GM19043 (cell line): ENCODE data around the gene MAGEE2.
"Not testable (repeated sequence)": the region's sequence is repeated elsewhere in the genome, so short reads cannot be mapped to it uniquely, and the experiment has no call there.

Experiments used
- ATAC-seq: cut with Tn5 transposase; IDR thresholded peaks from one replicate; pipeline ENCODE4 v1.9.1; 2021; ENCODE audit warnings: low read depth; ENCODE audit not compliant: unreplicated experiment

The MAGEE2 gene, protein sequence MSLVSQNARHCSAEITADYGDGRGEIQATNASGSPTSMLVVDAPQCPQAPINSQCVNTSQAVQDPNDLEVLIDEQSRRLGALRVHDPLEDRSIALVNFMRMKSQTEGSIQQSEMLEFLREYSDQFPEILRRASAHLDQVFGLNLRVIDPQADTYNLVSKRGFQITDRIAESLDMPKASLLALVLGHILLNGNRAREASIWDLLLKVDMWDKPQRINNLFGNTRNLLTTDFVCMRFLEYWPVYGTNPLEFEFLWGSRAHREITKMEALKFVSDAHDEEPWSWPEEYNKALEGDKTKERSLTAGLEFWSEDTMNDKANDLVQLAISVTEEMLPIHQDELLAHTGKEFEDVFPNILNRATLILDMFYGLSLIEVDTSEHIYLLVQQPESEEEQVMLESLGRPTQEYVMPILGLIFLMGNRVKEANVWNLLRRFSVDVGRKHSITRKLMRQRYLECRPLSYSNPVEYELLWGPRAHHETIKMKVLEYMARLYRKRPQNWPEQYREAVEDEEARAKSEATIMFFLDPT

DNA sequence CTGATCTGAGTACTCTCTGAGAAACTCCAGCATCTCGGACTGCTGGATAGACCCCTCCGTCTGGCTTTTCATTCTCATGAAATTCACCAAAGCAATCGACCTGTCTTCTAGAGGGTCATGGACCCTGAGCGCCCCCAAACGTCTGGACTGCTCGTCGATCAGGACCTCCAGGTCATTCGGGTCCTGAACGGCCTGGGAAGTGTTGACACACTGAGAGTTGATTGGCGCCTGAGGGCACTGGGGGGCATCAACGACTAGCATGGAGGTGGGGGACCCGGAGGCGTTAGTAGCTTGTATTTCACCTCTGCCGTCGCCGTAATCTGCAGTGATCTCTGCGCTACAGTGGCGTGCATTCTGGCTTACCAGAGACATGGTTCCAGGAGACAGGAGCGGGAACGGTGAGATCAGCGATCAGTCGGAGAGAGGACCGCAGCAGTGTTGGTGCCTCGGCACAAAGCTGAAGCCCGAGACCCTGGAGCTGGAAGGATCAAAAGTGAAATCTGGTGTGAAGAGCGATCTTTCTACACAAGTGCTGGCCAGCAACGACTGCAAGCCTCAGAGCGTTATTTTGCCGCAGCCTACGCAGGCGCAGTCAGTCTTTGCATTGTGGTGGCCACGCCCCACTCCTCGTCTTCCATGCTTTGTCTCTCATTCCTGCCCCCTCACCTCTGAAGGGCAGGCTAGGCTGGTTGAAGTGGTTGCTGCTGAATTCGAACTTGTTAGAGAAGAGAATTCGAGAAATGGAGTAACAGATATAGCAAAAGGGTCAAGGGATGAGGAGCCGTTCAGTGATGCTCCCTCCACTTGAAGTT, at the start of gene MAGEE2:
MAGEE2 (minus strand) TSS at position 575 of the 812 bp plus-strand sequence; CDS start at position 372, 203 bp downstream.
- ATAC-seq: no peak

DNA sequence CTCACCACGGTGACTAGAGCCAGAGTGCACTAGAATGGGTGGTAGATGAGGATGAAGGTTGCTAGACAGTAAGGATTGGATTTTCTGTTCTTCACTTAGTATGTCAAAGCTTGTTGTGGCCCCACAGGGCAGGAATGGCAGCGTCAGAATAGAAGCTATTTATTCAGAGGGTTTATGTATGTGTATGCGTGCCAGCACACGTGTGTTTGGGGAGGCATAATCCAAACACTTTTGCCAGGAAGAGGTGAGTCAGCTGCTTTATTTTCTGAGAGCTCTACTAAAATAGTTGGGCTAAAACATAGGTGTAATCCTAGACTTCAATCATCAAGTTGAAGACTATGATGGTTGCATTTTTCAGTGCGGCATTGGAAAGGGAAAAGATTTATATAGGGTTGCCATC, 1.2 kb upstream of the MAGEE2 start:
- ATAC-seq: no peak

DNA sequence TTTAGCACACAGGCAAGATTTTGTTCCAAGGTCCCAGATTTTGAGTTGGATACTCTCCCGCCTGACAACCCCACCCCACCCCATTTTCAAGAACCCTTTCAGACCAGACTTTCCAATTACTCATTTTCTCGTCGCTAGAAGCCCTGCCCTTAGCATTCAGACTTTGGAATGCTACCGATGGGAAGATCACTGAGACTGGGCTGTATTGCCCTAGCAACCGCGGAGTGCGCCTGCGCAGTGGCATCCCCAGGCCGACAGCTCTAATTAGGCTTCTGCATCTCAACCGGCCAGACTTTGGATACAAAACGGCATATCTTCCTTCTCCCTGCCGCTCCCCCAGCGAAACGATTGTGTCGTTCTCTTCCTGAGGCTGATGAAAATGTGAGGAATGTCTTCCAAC, 3.4 kb downstream of the MAGEE2 start:
- no peak for ATAC-seq

DNA sequence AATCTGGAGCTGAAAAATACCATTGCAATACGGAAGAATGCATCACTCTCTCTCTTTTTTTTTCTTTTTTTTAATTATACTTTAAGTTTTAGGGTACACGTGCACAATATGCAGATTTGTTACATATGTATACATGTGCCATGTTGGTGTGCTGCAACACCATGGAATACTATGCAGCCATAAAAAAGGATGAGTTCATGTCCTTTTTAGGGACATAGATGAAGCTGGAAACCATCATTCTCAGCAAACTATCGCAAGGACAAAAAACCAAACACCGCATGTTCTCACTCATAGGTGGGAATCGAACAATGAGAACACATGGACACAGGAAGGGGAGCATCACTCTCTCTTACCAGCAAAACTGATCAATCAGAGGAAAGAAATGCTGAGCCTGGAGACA, 17.0 kb downstream of the MAGEE2 start:
- ATAC-seq: not testable (repeated sequence)

DNA sequence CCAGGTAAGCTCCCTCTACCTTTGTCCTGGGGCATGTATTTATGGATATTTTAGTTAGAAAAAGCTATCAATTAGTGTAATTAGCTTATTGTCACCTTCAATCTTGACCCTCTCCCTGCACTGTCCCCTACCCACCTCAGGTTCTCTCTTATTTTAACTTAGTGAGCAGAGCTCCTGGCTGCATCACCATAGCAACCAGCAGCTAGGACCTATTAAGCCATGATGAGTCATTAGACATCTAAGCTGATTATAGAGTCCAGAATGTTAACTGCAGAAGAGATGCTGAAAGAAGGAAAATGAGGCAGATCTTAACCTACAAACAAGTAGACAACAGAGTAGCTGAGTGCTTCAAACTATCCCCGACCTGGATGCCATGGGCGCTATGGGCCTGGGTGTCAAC, 36.6 kb downstream of the MAGEE2 start:
- ATAC-seq: no peak

DNA sequence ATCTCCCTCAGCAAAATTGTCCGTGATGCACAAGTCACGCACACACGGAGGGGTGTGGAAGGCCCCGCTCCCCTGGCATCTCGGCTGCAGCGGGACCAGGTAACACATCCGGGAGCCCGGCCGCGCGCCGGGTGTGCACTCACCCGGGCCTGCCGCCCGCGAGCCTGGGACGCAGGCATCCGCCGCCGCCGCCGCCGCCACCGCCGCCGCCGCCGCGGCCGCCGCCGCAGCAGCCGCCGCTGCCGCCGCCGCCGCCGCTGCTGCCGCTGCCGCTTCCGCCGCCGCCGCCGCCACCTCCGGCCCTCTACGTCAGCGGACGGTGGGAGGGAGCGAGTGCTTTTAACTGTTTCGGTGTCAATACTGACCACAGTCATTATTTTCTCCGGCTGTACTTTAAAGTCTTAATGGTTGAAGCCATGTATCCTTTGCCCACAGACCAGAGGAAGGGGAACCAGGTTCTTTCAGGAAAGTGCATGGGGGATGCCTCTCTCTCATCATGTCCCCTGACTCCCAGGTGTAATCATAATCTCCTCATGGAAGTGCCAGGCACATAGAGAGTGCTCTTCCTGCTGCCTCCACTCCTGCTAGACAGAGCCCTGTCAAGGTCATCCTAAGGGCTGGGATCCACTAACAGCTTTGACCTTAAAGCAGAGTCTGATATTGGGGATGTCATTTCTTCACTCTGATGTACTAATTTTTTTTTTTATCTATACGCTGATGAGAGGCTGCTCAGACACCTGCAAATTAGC, 38.0 kb downstream of the MAGEE2 start:
- peak; percentile 91 for ATAC-seq
